Right lobe of liver (tissue), 4 donors: Measurements from ENCODE around the gene ENOX1.

ENCODE experiments used
- CTCF ChIP-seq, 4 donors: fragments of 200-600 bp in 3 of 4; fragments of 450-650 bp in 1 of 4; IDR thresholded peaks; one replicate each; pipeline versions ENCODE4 v1.5.1 to v1.8.0; 2016 to 2022; ENCODE audit warnings: antibody characterized with exemption in 4 of 4, mild to moderate bottlenecking in 2 of 4
- POLR2A ChIP-seq: fragments of 450-650 bp; IDR thresholded peaks from one replicate; pipeline ENCODE4 v1.6.1; 2017; ENCODE audit warnings: antibody characterized with exemption, mild to moderate bottlenecking
- donor health status: DM: no; HTN: no; CAD: no.
- donor health status: DM: no; HTN: no; CAD: no.
- donor health status: DM: no; HTN: yes; CAD: no.

- TF ChIP-seq POLR2A (no peak), CTCF (IDR thresholded peaks at IDR 0.05) (no peak)
Observed at GRCh38 chr13:43783820-43784219, 3.0 kb downstream of the ENOX1 start.
